IPS-NIHi7 (cell line): ENCODE results near the gene BHLHA15.
A peak's percentile ranks its signal among the peaks of the same experiment; 100 is the strongest.

Experiments used
- DNase-seq: peaks from one replicate; pipeline ENCODE4 v3.0.0; 2012; ENCODE audit warnings: mixed read lengths; ENCODE audit errors: extremely low spot score

The BHLHA15 gene

DNA sequence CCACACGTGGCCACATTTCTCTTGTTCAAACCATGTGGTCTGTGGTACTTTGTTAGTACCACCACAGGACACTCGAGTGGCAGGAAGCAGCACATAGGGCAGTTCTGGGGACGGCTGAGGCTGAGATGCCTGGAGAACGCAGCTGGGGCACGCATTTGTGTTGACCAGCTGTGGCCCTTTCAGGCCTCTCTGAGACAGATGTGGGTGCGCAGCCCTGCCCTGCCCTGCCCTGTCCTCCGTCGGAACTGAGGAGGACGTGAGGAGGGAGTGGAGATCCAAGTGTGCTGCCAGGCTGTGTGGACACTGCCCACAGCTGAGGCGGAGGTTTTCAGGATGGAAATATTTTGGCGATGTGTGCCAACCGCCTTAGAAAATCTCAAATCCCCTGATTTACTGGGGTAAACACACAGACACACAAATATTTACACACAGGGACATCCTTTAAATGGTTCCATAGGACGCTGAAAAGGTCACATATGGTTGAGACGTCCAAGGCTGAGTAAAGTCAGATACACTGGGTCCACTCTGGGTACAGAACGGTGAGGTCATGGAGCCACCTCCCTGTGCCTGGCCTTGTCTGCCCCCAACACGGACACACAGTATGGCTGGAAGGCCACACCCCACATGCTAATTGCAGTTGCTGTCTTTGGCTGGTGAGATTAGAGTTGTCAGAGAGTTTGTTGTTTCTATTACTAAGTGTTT is 14.8 kb downstream of the BHLHA15 start:
- no peak for DNase-seq

GRCh38 chr7:98227939-98228338 is 16.7 kb downstream of the BHLHA15 start:
- DNase-seq = no peak

- DNase-seq = no peak
These were observed 17.6 kb downstream of the BHLHA15 start for GRCh38 chr7:98228801-98229200.

GRCh38 chr7:98229441-98229840 is 18.2 kb downstream of the BHLHA15 start:
- no peak for DNase-seq

- DNase-seq = no peak
These were observed 18.9 kb downstream of the BHLHA15 start for GRCh38 chr7:98229991-98230745.

DNA sequence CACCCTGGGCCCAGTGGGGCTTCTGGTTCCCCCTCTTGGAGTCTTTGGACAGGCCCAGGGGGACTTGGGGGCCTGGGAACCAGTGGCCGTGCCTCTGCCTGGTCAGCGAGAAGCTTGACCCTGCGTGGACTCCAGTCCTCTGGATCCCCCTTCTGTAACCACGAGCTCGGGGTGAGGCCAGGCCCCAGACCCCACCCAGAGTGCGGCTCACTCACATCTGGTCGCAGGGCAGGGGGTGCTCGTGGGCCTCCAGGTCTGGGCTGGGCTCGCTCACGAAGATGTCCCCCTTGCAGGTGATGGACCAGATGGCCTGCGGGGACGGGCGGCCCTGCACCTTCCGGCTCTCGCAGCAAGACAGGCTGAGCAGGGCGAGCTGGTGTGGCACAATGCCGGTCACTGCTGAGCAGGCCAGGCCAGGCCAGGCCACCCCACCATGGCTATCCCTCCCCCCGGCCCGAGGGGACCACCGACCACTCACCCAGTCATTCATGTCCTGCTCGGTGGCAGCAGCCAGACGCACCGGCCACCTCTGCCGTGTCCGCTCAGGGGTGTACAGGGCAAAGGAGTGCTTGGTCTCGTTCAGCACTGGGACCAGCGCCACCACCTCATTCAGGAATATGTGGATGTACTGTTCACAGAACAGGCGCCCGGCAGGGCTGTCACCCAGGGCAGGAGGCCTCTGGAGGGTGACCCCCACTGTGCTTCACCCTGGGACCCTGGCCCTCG is 19.7 kb downstream of the BHLHA15 start:
- no peak for DNase-seq

GRCh38 chr7:98231493-98232262 is 20.4 kb downstream of the BHLHA15 start:
- no peak for DNase-seq

DNA sequence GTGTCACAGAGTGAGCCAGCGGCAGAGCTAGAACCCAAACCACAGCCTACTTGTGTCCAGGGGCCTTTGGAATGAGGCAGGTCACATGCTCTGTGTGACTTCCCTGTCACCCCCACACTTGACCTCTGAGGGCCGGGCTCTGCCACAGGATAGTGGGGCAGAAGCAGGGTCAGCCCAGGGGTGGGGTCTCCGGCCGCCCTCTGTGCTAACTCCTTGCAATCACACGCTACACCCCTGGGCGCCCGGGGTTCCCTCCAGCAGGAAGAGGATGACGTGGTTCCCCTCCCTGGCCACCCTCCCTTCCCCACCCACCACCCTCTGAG is 21.0 kb downstream of the BHLHA15 start:
- no peak for DNase-seq

DNA sequence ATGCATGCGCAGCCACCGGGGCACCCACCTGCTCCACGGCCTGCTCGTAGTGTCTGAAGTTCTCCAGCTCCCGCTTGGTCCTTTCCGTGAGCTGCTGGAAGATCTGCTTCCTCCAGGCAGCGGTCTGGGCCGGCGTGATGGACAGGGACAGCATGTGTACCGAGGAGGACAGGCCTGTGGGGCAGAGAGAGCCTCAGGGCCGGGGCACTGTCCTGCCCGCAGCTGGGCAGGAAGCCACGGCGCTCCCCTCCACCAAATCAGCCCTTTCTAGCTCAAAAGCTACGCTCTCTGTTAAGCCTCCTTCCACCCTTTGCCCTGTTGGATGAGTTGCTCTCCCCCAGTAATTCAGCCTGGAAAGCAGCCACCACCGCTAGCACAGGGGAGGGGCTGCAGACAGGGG is 21.6 kb downstream of the BHLHA15 start:
- no peak for DNase-seq

- DNase-seq = no peak
These were observed 22.2 kb downstream of the BHLHA15 start for GRCh38 chr7:98233219-98234070.

DNA sequence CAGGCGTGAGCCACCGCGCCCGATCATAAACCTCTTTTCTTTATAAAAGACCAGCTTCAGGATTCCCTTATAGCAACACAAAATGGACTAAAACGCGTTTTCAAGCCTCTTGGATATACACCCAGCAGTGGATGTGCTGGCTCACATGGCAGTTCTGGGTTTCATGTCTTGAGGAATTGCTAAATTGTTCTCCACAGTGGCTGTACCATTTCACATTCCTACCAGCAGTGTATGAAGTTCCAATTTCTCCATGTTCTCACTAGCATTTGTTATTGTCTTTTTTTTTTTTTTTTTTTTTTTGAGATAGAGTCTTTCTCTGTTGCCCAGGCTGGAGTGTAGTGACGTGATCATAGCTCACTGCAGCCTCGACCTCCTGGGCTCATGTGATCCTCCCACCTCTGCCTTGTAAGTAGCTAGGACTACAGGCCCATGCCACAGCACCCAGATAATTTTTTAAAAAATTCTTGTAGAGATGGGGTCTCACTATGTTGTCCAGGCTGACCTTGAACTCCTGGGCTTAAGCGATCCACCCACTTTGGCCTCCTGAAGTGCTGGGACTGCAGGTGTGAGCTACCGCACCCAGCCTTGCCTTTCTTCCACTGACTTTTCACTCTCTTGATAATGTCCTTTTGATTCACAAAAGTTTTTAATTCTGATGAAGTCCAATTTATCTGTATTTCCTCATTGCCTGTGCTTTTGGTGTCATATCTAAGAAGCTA is 23.3 kb downstream of the BHLHA15 start:
- no peak for DNase-seq

DNA sequence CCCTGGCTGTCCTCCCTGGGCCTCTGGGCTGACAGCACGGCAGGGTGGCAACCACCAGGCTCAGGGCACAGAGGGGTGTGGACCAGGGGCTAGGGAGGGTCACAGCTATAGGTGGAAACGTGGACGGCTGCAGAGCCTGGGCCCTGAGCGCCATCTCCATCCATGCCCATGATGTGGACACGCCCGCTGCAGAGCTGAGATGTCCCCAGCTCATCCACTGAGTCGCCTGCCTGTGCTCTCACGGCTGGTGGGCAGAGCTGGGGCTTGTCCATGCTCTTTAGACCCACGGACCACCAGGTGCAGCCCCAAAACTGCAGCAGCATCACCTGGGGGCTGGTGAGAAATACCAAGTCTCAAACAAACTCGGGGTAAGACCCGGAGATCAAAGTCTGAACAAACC is 24.7 kb downstream of the BHLHA15 start:
- DNase-seq = no peak

DNA sequence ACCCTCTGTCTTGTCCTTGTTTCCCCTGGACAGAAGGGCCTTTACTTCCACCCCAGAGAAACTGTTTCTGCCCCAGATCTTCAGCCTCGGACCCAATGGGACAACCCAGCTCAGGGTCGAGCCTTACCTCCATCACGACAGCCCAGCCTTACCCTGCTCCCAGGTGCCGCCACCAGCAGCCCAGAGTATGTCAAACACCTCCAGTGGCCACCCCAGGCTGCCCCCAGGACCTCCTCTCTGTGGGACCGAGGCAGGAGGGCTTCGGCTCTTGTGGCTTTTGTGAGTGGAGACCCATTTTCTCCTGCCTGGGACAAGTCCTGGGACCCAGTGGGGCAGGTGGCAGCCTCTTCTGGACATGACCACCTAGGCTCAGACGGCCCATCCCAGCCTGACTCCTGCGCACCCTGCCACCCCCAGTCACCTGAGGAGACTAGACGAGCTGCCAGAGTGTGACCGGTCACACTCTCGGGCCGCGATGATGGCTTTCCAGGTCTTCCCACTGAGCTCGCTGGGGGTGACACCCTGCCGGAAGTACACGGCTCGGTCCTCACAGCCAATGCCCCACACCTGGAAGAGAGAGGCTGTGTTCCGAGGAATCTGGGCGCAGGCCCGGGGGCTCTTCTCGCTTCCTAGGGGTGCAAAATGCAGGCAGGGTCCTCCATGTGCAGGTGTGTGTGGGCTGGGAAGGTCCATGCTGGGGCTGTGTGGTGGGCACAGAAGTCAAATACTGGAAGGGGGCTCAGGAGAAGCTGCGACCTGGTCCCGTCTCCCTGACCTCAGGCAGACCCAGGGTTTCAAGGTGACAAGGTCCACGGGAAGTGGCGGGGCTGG is 25.3 kb downstream of the BHLHA15 start:
- no peak for DNase-seq

GRCh38 chr7:98238076-98238475 is 26.8 kb downstream of the BHLHA15 start:
- no peak for DNase-seq

GRCh38 chr7:98238976-98239375 is 27.7 kb downstream of the BHLHA15 start:
- no peak for DNase-seq

DNA sequence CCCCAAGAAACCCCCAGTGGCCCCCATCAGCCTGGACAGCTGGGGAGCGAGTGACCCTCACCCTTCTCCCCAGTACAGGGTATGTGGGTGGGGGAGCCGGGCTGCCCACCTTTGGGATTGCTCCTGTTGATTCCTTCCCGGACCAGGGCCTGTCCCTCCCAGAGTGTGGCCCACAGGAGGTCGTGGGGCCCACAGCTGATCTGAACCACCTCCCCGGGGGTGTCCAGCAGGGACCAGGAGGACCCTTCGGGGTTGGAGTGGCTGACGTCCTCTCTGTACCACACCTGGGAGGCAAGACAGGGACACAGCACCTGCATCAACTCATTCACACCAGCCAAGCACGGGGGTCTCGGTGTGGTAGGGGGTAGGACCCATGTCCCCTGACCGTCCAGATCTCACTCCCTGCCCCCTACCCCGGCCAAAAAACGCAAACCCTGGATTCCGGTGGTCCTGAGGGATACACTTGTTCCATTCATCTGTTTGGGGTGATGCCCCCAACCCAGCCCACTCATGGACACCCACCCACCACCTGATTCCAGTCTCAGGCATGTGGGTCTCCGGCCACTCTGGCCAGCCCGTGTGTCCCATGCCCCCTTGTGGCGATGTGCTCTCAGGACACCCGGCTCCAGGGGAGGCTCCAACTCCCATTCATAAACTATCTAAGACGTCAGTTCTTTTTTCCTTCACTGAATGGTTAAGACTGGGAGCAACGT is 29.9 kb downstream of the BHLHA15 start:
- DNase-seq = peak; percentile 89

DNA sequence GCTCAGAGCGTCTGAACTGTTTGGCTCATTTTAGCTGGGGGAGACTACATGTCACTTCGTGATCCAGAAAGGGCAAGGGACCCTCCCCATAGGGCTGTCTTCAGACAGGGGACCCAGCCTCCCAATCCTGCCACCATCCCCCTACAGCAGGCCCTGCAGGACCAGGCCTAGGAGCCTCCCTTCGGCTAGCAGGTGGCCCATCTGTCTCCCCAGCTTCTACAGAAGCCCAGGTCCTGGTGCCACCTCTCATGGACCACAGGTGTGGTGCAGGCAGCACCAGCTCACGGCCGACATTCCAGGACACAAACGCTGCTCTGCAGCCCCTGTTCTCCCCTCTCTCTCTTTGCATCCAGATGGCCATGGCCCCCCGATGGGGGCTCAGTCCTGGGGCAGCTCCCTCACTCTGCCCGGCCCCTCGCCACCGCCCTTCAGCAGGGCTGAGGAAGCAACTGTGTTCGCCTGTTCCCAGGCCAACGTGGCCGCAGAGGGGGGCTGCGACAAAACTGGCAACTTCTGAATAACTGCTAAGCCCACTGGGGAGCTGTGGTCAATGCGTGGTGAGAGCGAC is 30.5 kb downstream of the BHLHA15 start:
- no peak for DNase-seq

DNA sequence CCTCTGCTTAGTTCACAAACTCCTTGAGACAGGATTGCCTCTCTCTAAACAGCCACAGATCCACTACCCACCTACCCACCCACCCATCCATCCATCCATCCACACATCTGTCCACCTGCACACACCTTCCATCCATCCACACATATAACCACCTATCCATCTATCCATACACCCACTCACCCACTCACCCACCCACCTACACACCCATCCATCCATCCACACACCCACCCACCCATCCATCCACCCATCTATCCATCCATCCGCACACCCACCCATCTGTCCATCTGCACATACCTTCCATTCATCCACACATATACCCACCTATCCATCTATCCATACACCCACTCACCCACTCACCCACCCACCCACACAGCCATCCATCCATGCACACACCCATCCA is 31.1 kb downstream of the BHLHA15 start:
- DNase-seq = no peak

DNA sequence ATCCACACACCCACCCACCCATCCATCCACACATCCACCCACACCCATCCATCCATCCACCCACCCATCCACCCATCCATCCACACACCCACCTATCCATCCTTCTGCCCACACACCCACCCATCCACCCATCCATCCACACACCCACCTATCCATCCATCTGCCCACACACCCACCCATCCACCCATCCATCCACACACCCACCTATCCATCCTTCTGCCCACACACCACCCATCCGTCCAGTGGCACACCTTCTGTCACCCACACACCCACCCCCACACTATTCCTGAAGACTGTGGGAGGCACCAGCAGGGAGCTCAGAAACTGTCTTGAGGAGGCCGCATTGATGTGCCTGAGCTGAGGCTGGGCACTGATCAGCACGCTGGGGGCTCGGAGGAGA is 31.7 kb downstream of the BHLHA15 start:
- DNase-seq = no peak
